ENCODE measurements around the gene OR2V1.
"Not testable (repeated sequence)": the region's sequence is repeated elsewhere in the genome, so short reads cannot be mapped to it uniquely, and the experiment has no call there.

The OR2V1 gene, protein sequence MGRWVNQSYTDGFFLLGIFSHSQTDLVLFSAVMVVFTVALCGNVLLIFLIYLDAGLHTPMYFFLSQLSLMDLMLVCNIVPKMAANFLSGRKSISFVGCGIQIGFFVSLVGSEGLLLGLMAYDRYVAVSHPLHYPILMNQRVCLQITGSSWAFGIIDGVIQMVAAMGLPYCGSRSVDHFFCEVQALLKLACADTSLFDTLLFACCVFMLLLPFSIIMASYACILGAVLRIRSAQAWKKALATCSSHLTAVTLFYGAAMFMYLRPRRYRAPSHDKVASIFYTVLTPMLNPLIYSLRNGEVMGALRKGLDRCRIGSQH

DNA sequence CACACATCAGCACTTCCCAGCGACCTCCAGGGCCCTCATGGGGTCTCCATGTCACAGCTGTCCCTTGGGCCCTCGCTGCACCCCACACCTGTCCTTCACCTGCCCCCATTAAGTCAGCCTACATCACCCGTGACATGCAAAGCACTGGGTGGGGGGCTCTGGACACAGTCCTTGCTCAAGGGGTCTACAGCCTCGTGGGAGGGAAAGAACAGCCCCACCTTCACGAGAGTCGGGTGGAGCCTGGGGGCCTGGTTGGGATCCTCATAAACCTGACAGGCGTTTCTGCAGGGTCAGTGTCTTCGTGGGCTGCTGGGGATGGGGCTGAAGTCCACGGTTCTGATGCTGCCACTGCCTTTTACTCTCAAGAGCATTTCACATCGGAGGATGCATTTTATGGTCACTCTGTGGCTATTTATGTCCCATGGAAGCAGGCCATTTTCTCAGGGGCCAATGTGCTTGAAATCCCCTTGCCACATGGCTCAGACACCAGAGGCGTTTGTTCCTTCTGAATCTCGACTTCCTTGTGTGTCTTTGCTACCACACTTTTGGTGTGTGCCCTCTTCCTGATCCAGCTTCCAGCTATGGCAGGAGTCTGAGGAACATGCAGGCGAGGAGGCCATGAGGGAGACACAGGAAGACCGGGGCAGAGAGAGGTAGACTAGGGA is at the start of gene OR2V1:
Gene OR2V1 (minus strand): TSS at position 338 of the 665 bp plus-strand sequence. CDS start 5,865 bp downstream, outside the sequence.
- Histone ChIP-seq H3K9me3 (replicated peaks; ENCODE audit: insufficient read depth, low read length) (no peaks in the 10 kb centered on the region), H3K4me1 (ENCODE audit: low read length) (0 out of 2 replicates have a peak, but pooled peaks cover 4% of the 10 kb centered on the region), H3K4me3 (ENCODE audit: low read length) (no peak within 1 kb of the TSS), H4K20me1 (ENCODE audit: insufficient read depth, low read length) (no peaks in the 10 kb centered on the region), H2AFZ (ENCODE audit: low read length) (no peak within 1 kb of the TSS), H3F3A (ENCODE audit: insufficient read depth, low read length) (no peaks in the 10 kb centered on the region), H3K9ac (ENCODE audit: low read length) (no peak within 1 kb of the TSS), H3K27me3 (replicated peaks; ENCODE audit: insufficient read depth, low read length) (peaks cover 25% of the 10 kb centered on the region; the same call in 1 of the 2 replicates), H3K9me2 (replicated peaks; ENCODE audit: insufficient read depth, low read length) (no peaks in the 10 kb centered on the region), H3K4me2 (ENCODE audit: low read depth, low read length) (no peak within 1 kb of the TSS), H3K79me2 (ENCODE audit: low read length) (no peaks in the 10 kb centered on the region), H3K36me3 (replicated peaks; ENCODE audit: insufficient read depth, low read length) (no peaks in the 10 kb centered on the region), H3K27ac (ENCODE audit: low read length) (no peak within 1 kb of the TSS)
- DNase-seq: no peak
- TF ChIP-seq EZH2phosphoT487 (IDR thresholded peaks at IDR 0.05; ENCODE audit: low read length): no peak
- no peak for TF ChIP-seq EZH2 (optimal IDR thresholded peaks at IDR 0.05; ENCODE audit: low read depth, low read length)
- TF ChIP-seq, protein P1, sequence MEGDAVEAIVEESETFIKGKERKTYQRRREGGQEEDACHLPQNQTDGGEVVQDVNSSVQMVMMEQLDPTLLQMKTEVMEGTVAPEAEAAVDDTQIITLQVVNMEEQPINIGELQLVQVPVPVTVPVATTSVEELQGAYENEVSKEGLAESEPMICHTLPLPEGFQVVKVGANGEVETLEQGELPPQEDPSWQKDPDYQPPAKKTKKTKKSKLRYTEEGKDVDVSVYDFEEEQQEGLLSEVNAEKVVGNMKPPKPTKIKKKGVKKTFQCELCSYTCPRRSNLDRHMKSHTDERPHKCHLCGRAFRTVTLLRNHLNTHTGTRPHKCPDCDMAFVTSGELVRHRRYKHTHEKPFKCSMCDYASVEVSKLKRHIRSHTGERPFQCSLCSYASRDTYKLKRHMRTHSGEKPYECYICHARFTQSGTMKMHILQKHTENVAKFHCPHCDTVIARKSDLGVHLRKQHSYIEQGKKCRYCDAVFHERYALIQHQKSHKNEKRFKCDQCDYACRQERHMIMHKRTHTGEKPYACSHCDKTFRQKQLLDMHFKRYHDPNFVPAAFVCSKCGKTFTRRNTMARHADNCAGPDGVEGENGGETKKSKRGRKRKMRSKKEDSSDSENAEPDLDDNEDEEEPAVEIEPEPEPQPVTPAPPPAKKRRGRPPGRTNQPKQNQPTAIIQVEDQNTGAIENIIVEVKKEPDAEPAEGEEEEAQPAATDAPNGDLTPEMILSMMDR (IDR thresholded peaks at IDR 0.05; ENCODE audit: low read length): no peak

DNA sequence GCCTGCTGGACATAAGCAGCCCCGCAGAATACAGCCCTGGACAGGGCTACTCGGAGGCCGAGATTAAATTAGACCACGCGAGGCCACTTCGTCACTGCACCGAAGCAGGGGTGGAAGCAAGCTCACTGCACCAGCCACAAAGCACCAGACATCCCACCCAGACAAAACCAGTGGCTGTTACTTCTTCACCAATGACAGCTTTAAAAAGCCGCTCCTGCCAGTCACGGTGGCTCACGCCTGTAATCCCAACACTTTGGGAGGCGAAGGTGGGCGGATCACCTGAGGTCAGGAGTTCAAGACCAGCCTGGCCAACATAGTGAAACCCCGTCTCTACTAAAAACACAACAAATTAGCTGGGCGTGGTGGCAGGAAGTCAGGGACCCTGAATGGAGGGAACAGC is 46.6 kb upstream of the OR2V1 start:
- not testable (repeated sequence) for DNase-seq; H4K20me1 ChIP-seq (ENCODE audit: insufficient read depth, low read length); H3K27ac ChIP-seq (ENCODE audit: low read length); H3K79me2 ChIP-seq (ENCODE audit: low read length); H3K9me2 ChIP-seq (replicated peaks; ENCODE audit: insufficient read depth, low read length); H3K4me2 ChIP-seq (ENCODE audit: low read depth, low read length); H3K36me3 ChIP-seq (replicated peaks; ENCODE audit: insufficient read depth, low read length); H2AFZ ChIP-seq (ENCODE audit: low read length); H3K4me3 ChIP-seq (ENCODE audit: low read length); H3K9me3 ChIP-seq (replicated peaks; ENCODE audit: insufficient read depth, low read length); H3K9ac ChIP-seq (ENCODE audit: low read length); H3K4me1 ChIP-seq (ENCODE audit: low read length)
- H3F3A ChIP-seq (ENCODE audit: insufficient read depth, low read length): peaks cover 19% of the 10 kb centered on the region
- H3K27me3 ChIP-seq (replicated peaks; ENCODE audit: insufficient read depth, low read length): peaks cover 15% of the 10 kb centered on the region

DNA sequence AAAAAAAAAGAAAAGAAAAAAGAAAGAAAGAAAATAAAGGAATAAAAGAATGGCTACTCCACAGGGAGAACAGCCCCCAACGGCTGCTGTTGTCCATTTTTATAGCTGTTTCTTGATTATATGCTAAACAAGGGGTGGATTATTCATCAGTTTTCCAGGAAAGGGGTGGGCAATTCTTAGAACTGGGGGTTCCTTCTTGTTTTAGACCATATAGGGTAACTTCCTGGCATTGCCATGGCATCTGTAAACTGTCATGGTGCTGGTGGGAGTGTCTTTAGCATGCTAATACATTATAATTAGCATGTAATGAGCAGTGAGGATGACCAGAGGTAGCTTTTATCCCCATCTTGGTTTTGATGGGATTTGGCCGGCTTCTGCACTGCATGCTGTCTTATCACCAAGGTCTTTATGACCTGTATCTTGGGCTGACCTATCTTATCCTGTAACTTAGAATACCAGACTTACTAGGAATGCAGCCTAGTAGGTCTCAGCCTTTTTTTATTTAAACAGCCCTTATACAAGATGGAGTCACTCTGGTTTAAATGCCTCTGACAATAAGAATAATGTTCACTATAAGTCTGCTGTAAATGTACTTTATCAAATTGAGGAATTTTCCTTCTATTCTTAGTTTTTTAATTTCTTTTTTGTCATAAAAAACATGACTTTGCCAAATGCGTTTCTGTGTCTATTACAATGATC is 45.4 kb upstream of the OR2V1 start:
- H3K4me1 ChIP-seq (ENCODE audit: low read length): peaks cover 11% of the 10 kb centered on the region

More for the DNA sequence above, 45.4 kb upstream of the OR2V1 start:
- Histone ChIP-seq H3K9me3 (replicated peaks; ENCODE audit: insufficient read depth, low read length) (no peaks in the 10 kb centered on the region), H3K27ac (ENCODE audit: low read length) (no peak overlapping the region), H3F3A (ENCODE audit: insufficient read depth, low read length) (peaks cover 12% of the 10 kb centered on the region), H3K79me2 (ENCODE audit: low read length) (no peaks in the 10 kb centered on the region), H3K9ac (ENCODE audit: low read length) (no peak overlapping the region), H3K4me2 (ENCODE audit: low read depth, low read length) (no peak overlapping the region), H3K27me3 (replicated peaks; ENCODE audit: insufficient read depth, low read length) (peaks cover 15% of the 10 kb centered on the region), H2AFZ (ENCODE audit: low read length) (no peak overlapping the region), H3K4me3 (ENCODE audit: low read length) (no peak overlapping the region), H3K36me3 (replicated peaks; ENCODE audit: insufficient read depth, low read length) (no peaks in the 10 kb centered on the region), H4K20me1 (ENCODE audit: insufficient read depth, low read length) (no peaks in the 10 kb centered on the region), H3K9me2 (replicated peaks; ENCODE audit: insufficient read depth, low read length) (no peaks in the 10 kb centered on the region)
- no peak for TF ChIP-seq EZH2 (optimal IDR thresholded peaks at IDR 0.05; ENCODE audit: low read depth, low read length)
- no peak for TF ChIP-seq EZH2phosphoT487 (IDR thresholded peaks at IDR 0.05; ENCODE audit: low read length)
- TF ChIP-seq, protein P1 (IDR thresholded peaks at IDR 0.05; ENCODE audit: low read length): no peak
- DNase-seq: no peak

All from MM.1S (cell line).